ENCODE measurements around the gene SKA3.

The SKA3 gene

GRCh38 chr13:21121616-21122015 is 54.7 kb downstream of the SKA3 start:
- H3K4me3 ChIP-seq (ENCODE audit: low read depth, low read length, poor library complexity, severe bottlenecking): no peak overlapping the region
- no peaks in the 10 kb centered on the region for H3K9me2 ChIP-seq (ENCODE audit: low read depth, low read length)
- no peaks in the 10 kb centered on the region for H3K79me2 ChIP-seq (ENCODE audit: insufficient read depth, low read length)
- no peak for TF ChIP-seq EZH2 (IDR thresholded peaks at IDR 0.05; ENCODE audit: borderline replicate concordance, low read length)
- no peak for TF ChIP-seq CTCF (IDR thresholded peaks at IDR 0.05; ENCODE audit: low read length)
- no peaks in the 10 kb centered on the region for H4K20me1 ChIP-seq (ENCODE audit: insufficient read depth, low read length)
- H3K27ac ChIP-seq (ENCODE audit: low read depth, low read length, poor library complexity, severe bottlenecking): no peak overlapping the region
- no peaks in the 10 kb centered on the region for H3K36me3 ChIP-seq (ENCODE audit: insufficient read depth, low read length)
- no peak overlapping the region for H3K4me2 ChIP-seq (ENCODE audit: low read length)
- no peaks in the 10 kb centered on the region for H3K9me3 ChIP-seq (ENCODE audit: low read length)
- no peaks in the 10 kb centered on the region for H3F3A ChIP-seq (ENCODE audit: insufficient read depth, low read length)
- H3K4me1 ChIP-seq (ENCODE audit: insufficient read depth, low read length, severe bottlenecking): no peaks in the 10 kb centered on the region
- H3K27me3 ChIP-seq (ENCODE audit: insufficient read depth, low read length): no peaks in the 10 kb centered on the region
- no peak overlapping the region for H2AFZ ChIP-seq (ENCODE audit: low read length)
- H3K9ac ChIP-seq (ENCODE audit: low read length): no peak overlapping the region

GRCh38 chr13:21120191-21120590 is 56.2 kb downstream of the SKA3 start:
- no peaks in the 10 kb centered on the region for H3K36me3 ChIP-seq (ENCODE audit: insufficient read depth, low read length)
- no peaks in the 10 kb centered on the region for H3K4me1 ChIP-seq (ENCODE audit: insufficient read depth, low read length, severe bottlenecking)

DNA sequence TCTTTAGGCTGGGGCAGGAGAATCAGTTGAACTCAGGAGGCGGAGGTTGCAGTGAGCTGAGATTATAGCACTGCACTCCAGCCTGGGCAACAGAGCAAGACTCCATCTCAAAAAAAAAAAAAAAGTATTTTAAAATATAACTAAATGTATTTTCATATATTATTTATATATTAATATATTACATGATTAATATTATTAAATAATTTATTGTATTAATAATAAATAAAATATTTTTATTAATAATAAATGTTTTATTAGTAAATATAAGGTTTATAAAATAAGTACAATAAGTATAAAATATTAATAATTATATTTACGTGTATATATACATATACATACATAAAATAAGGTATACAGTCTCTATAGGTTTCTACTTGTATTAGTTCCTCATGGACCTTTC is 56.8 kb downstream of the SKA3 start:
- no peak overlapping the region for H2AFZ ChIP-seq (ENCODE audit: low read length)
- no peak overlapping the region for H3K4me2 ChIP-seq (ENCODE audit: low read length)
- no peaks in the 10 kb centered on the region for H3K36me3 ChIP-seq (ENCODE audit: insufficient read depth, low read length)
- H4K20me1 ChIP-seq (ENCODE audit: insufficient read depth, low read length): no peaks in the 10 kb centered on the region
- no peaks in the 10 kb centered on the region for H3K79me2 ChIP-seq (ENCODE audit: insufficient read depth, low read length)
- no peaks in the 10 kb centered on the region for H3F3A ChIP-seq (ENCODE audit: insufficient read depth, low read length)
- H3K9me2 ChIP-seq (ENCODE audit: low read depth, low read length): no peaks in the 10 kb centered on the region
- no peaks in the 10 kb centered on the region for H3K4me1 ChIP-seq (ENCODE audit: insufficient read depth, low read length, severe bottlenecking)
- H3K27ac ChIP-seq (ENCODE audit: low read depth, low read length, poor library complexity, severe bottlenecking): no peak overlapping the region
- TF ChIP-seq CTCF (IDR thresholded peaks at IDR 0.05; ENCODE audit: low read length) (no peak), EZH2 (IDR thresholded peaks at IDR 0.05; ENCODE audit: borderline replicate concordance, low read length) (no peak)
- H3K9me3 ChIP-seq (ENCODE audit: low read length): no peaks in the 10 kb centered on the region
- no peaks in the 10 kb centered on the region for H3K27me3 ChIP-seq (ENCODE audit: insufficient read depth, low read length)
- H3K9ac ChIP-seq (ENCODE audit: low read length): no peak overlapping the region
- H3K4me3 ChIP-seq (ENCODE audit: low read depth, low read length, poor library complexity, severe bottlenecking): no peak overlapping the region

More at GRCh38 chr13:21120191-21120590, 56.2 kb downstream of the SKA3 start:
- H3K9ac ChIP-seq (ENCODE audit: low read length): no peak overlapping the region
- H2AFZ ChIP-seq (ENCODE audit: low read length): no peak overlapping the region
- no peaks in the 10 kb centered on the region for H3K9me2 ChIP-seq (ENCODE audit: low read depth, low read length)
- no peaks in the 10 kb centered on the region for H3K27me3 ChIP-seq (ENCODE audit: insufficient read depth, low read length)
- H3K27ac ChIP-seq (ENCODE audit: low read depth, low read length, poor library complexity, severe bottlenecking): no peak overlapping the region
- H3K9me3 ChIP-seq (ENCODE audit: low read length): no peaks in the 10 kb centered on the region
- no peak overlapping the region for H3K4me2 ChIP-seq (ENCODE audit: low read length)
- no peak overlapping the region for H3K4me3 ChIP-seq (ENCODE audit: low read depth, low read length, poor library complexity, severe bottlenecking)
- H4K20me1 ChIP-seq (ENCODE audit: insufficient read depth, low read length): no peaks in the 10 kb centered on the region
- no peaks in the 10 kb centered on the region for H3K79me2 ChIP-seq (ENCODE audit: insufficient read depth, low read length)
- no peaks in the 10 kb centered on the region for H3F3A ChIP-seq (ENCODE audit: insufficient read depth, low read length)
- TF ChIP-seq EZH2 (IDR thresholded peaks at IDR 0.05; ENCODE audit: borderline replicate concordance, low read length): no peak
- no peak for TF ChIP-seq CTCF (IDR thresholded peaks at IDR 0.05; ENCODE audit: low read length)
